Retina (tissue), 1 donor: ENCODE data around the gene ALDH5A1.

Source experiments
- DNase-seq: peaks from one replicate; pipeline ENCODE4 v3.0.0-alpha.2; 2016

ALDH5A1 gene

GRCh38 chr6:24534329-24534728, 39.6 kb downstream of the ALDH5A1 start:
- DNase-seq = no peak

GRCh38 chr6:24535210-24535609, 40.4 kb downstream of the ALDH5A1 start:
- DNase-seq = no peak

- DNase-seq = no peak
Measured at GRCh38 chr6:24536466-24536865, 41.7 kb downstream of the ALDH5A1 start.

DNA sequence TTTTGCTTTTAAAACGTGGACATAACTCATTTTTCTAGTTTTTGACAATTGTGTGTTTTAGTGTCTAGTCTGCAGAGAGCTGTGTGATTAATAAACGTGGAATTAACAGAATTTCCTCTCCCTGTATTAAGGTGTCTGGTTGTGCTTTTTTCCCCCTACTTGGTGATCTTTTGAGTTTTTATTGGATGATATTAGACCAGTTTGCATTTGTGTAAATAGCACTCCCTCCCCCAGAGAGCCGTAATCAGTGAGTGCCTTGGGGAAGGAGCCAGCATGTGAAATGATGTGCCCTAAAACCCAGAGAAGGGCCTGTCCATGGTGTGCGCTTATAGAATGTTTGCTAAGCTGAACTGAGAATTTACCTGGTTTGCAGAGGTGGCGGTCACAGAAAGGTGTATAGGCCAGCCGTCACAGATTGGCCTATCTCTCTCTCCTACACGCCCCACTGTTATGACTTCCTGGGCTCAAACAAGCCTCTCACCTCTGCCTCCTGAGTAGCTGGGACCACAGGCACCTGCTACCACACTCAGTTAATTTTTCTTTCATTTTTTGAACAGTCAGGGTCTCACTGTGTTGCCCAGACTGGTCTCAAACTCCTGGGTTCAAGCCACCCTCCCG, 42.4 kb downstream of the ALDH5A1 start:
- DNase-seq = no peak

DNA sequence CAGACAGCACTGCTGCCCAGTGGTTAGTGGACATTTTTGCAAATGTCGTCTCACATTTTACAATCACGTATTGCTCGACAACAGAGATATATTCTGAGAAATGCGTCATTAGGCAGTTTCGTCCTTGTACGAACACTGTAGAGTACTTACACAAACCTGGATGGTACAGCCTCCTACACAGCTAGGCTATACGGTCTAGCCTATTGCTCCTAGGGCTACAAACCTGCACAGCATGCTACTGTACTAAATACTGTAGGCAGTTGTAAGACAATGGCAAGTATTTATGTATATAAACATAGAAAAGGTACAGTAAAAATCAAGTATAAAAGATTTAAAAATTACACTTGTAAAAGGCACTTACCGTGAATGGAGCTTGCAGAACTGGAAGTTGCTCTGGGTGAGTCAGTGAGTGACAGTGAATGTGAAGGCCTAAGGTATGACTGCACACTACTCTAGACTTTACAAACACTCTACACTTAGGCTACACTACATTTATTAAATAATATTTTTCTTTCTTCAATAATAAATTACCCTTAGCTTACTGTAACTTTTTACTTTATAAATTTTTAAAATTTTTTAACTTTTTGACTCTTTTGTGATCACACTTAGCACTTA, 43.1 kb downstream of the ALDH5A1 start:
- DNase-seq = no peak

GRCh38 chr6:24539416-24539815, 44.6 kb downstream of the ALDH5A1 start:
- no peak for DNase-seq

- no peak for DNase-seq
Measured at GRCh38 chr6:24540197-24540596, 45.4 kb downstream of the ALDH5A1 start.

- no peak for DNase-seq
Measured at GRCh38 chr6:24543683-24544082, 48.9 kb downstream of the ALDH5A1 start.

DNA sequence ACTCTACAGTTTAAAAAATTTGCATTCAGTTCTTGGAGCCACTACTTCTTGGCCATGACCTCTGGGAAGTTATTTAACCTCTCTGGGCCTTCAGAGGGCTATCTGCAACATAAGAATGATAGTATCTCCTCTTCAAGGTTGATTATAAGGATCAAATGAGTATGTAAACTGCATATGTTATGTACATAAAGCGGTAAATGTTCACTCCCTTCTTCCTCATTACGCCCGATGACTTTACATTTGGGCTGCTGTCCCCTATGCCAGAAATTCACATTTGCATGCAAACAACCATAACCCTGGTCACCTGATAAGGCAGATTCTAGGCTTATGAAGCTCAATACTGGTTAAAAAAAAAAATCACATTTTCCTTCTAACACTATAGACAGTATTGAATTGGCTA, 50.4 kb downstream of the ALDH5A1 start:
- DNase-seq = no peak

GRCh38 chr6:24545691-24546090, 50.9 kb downstream of the ALDH5A1 start:
- DNase-seq = no peak

GRCh38 chr6:24546439-24546838, 51.7 kb downstream of the ALDH5A1 start:
- no peak for DNase-seq

DNA sequence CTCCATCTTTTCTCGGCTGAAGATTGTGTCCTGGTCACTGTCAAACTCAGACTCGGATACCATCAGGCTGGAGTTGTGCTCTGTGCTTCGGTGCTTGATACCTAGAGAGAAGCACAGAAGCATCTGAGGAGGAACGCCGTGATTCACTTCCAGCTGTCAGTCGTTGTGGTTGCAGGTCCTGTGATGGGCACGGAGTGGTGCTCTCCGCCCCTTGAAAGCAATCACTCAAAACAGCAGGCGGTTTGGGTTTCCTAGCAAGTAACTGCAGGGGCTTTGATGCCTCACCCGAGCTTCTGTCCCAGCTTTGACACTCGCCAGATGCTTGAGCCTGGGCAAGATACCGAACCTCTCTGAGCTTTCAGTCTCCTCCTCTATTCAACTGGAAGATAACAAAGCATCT, 52.5 kb downstream of the ALDH5A1 start:
- DNase-seq = peak; percentile 40

GRCh38 chr6:24549158-24549557, 54.4 kb downstream of the ALDH5A1 start:
- DNase-seq = no peak

DNA sequence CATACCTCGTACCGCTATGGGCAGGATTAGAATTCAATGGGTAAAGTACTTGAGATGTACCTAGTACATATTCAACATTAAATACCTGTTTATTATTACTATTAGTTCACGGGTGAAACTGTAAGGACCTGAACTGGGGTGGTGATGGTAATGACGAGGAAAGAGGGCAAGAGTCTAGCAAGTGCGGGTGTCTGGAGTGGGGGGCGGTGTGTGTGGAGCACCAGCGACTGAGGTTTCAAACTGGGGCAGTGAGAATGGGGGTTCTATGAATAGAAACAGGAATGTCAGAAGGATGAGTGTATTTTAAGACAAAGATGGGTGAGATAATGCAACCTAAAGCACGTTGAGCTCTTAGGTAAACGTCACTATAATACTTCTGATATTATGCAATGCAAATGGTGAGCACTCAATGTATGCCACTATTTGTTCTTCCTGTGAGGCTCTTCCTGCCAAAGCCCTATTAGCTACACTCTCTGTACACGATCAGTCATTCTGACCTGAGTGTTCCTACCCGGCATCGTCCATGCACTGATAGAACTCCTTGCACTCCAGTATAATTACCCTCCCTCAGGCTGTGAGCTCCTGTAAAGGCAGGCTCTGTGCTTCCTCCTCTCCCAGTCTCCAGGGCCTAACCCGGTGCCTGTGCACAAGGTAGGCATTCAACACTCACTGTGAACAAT, 55.0 kb downstream of the ALDH5A1 start:
- DNase-seq = no peak

- DNase-seq = no peak
Measured at GRCh38 chr6:24551139-24551538, 56.4 kb downstream of the ALDH5A1 start.

DNA sequence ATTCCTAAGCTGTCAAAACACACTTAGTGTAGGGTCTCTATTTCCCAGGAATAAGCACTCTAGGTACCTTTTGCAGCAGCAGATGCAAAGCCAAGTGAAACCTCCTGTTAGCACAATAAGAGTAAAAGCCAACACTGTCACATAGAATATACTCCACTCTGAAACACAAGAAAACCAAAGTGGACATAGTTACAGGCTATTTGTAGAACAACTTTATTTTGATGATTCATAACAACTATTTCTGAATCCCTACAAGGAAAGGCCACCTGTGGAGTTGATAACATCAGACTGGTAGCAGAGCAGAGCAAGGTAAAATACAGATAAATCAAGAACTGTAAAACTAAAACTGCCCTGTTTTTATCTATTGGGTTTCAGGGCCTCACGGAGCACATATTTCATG, 59.7 kb downstream of the ALDH5A1 start:
- no peak for DNase-seq

DNA sequence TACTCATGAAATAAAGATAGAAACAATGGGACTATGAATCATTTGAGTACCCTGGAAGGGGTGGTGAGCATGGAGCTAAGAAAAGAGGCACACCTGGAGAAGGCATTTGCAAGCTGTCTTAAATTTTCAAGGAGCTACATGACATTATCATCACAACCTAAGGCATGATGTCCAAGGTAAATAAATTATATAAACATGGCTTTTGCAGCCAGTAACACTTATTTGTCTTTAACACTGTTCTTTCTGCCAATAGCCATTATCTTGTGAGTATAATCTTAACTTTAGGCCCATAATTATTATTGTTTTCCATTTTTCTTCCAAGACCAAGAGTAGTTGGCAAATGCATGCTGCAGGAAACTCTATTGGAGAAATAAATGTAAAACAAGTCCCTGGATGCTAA, 63.7 kb downstream of the ALDH5A1 start:
- DNase-seq = no peak

DNA sequence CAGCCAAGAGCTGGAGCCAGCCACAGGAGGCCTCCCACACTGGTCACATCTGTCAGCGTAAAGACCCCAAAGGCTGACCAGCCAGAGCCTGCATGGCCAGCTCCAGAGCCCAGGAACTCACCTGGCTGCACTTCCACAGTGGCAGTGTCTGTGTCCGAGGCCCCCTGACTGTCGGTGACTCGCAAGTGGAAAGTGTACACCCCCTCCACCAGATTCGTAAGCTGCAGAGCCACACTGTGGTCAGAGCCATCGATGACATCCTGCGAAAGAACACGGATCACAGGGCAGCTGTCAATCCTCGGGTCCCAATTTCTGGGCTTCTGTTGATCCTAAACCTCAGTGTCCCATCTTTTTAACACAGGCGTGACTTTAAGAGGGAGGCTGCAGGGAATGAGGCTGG, 69.3 kb downstream of the ALDH5A1 start:
- DNase-seq = no peak

DNA sequence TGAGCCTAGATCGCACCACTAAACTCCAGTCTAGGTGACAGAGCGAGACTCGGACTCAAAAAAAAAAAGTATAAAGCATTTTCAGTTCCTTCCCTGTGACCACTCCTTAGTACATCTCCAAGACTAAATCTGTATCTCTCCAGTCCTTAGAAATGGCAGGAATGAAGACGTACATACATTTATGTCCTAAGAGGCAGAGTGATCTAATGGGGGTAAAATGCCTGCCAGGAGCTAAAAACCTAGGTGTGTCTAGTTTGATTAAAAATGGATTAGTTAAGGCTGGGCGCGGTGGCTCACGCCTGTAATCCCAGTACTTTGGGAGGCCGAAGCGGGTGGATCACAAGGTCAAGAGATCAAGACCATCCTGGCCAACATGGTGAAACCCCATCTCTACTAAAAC, 70.4 kb downstream of the ALDH5A1 start:
- no peak for DNase-seq

DNA sequence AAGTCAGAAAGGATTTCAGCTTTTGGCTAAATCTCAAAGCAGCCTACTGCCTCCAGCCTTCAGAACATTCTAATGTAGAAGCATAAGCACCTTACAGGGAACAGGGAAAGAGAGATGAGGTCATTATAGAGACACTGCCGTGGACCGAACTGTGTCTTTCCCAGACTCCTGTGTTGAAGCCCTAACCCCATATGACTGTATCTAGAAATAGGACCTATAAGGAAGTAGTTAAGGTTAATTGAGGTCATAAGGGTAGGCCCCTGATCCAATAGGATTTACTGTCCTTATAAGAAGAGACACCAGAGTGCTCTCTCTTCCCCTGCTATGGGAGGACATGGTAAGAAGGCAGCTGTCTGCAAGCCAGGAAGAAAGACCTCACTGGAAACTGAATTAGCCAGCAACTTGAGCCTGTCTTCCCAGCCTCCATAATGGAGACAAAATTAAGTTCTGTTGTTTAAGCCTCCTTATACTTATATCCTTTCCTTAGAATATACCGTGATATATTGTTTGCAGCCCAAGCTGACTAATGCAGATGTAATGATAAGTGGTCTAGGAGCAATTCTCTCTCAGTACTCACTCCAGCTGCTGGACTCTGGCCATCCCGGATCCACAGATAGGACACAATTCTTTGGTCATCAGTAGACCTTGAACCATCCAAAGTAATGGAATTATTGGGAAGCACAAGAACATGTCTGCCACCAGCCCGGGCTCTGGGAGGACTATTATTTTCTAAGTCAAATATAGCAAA, 71.4 kb downstream of the ALDH5A1 start:
- DNase-seq = no peak

DNA sequence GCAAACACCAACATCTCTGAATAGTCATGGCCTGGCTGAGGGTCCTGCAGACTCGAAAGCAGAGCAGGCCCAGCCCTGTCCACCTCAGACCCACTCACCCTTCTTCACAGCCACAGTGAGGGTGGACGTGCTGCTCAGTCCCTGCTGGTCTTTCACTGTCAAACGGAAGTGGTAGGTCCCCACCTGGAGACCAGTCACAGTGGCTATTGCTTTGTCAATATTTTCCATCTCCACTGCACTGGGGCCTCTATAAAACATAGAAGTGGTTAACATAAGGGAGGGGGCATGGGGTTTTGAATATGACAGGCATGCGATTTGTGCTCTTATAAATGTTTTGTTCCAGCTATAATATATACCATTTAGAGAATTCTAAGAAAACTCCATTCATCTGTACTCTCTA, 73.9 kb downstream of the ALDH5A1 start:
- DNase-seq = no peak

GRCh38 chr6:24569811-24570210, 75.0 kb downstream of the ALDH5A1 start:
- DNase-seq = no peak

DNA sequence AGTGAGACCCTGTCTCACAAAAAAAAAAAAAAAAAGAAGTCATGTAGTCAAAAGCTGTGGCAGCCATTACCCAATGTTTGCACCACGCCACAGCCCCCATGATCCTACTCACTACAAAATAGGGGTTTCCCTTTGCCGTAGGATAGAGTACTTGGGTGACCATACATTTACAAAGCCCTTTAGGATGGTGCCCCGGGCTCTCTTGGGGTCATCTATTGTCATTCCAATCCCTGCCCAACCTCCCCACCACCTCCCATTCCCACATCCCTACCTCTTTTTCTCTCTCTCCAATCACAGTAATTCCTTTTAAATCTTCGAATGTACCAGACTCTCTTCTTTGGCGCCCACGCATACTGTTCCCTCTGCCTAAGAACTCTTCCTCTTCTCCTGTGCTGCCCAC, 76.6 kb downstream of the ALDH5A1 start:
- no peak for DNase-seq

DNA sequence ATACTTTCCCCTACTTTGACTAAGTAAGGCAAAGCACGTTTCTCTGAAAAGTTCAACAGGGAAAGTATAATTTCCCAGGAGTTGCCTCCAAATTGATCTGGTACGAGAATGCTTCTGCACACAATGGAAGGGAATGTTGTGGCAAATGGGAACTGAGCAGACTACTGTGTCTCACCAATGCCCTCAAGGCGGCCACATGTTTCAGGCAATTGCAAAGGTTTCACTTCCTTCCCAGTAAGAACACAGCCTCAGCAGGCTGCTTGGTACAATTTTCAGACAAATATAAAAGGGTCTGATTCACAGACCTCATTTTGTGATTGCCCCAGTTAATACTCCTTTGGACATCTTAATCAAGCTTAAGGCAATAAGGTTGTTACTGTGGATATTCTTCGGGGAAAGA, 80.0 kb downstream of the ALDH5A1 start:
- no peak for DNase-seq
